Stimulated activated CD4-positive, alpha-beta T cell treated with anti-CD3 and anti-CD28 coated beads, Interleukin-15, amount 100 ng/mL, for 48 hours (primary cell): ENCODE data around the gene TSSK3.

Experiments
- DNase-seq, 2 donors: peaks; one replicate each; pipeline ENCODE4 v3.0.0-alpha.2; 2020; ENCODE audit warnings: low read depth in 2 of 2

Gene TSSK3, protein sequence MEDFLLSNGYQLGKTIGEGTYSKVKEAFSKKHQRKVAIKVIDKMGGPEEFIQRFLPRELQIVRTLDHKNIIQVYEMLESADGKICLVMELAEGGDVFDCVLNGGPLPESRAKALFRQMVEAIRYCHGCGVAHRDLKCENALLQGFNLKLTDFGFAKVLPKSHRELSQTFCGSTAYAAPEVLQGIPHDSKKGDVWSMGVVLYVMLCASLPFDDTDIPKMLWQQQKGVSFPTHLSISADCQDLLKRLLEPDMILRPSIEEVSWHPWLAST

DNA sequence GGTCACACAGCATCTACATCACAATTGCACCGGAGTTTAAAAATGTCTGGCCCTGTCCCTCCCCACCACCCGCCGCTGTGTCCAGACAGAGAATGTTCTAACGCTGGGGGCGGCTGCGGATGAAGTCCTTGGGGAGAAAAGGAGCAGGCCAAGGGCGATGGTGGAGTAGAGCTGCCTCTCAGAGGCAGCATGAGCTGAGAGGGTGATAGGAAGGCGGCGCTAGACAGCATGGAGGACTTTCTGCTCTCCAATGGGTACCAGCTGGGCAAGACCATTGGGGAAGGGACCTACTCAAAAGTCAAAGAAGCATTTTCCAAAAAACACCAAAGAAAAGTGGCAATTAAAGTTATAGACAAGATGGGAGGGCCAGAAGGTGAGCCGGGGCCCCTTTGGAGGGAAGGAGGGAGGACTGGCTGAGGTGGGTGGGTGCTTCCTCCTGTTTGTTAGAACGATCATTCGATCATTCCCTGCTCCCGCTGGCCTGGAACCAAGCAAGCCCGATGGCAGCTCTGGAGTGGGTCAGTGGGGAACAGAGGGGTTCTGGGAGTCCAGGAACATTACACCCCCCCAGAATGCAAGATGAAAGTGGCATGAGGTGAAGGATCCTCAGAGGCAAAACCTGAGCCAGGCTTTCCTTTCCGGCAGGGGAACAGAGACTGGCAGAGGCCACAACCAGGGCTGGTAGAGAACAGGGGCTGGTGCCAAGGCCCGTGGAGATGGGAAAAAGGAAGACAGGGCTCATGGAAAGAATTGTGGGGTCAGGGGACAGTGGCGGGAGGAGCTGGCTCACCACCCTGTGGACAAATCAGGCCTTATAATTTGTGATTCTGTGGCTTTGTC, at the start of gene TSSK3, which contains the start of gene FAM229A:
TSS of gene TSSK3 (plus strand) at position 66 of the 840 bp plus-strand sequence. CDS start at position 229, 163 bp downstream.
TSS of gene FAM229A (minus strand) at position 12 of the 840 bp plus-strand sequence. CDS start 394 bp downstream, outside the sequence.
- no peak for DNase-seq

DNA sequence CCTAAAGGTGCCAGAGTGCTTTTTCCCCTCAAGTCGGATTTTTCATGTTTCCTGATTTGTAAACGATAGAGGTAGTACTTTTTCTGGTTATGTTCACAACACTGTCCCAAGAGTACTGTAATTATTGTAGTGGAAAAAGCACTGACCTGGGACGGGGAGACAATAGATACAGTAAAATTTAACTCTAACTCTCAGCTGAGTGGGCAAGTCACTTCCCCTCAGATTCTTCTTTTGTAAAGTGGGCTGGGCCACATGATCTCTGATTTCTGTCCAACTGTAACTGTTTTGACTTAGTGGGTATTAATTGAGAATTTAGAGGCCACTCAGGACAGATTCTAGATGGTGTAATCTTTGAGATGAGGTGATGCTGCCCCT, 45.4 kb upstream of the TSSK3 start:
- no peak for DNase-seq

DNA sequence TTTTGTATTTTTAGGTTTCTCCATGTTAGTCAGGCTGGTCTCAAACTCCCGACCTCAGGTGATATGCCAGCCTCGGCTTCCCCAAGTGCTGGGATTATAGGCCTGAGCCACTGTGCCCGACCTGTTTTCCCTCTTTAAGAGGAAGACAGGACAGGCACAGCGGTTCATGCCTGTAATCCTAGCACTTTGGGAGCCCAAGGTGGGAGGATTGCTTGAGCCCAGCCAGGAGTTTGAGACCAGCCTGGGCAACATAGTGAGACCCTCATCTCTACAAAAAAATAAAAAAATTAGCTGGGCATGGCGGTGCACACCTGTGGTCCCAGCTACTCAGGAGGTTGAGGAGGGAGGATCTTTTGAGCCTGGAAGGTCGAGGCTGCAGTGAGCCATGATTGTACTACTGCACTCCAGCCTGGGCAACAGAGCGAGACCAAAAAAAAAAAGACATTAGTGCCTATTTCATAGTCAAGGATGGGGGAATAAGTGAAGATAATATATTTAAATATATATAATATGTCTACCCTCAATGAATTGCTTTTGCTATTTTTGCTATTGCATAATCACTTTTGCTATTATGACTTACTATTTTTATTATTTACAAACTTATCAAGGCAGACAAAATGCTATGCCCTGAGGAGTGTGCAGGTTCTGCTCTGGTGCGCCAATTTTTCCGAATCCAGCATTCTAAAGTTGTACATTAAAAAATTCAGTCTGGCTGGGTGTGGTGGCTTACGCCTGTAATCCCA, 44.0 kb upstream of the TSSK3 start:
- no peak for DNase-seq

DNA sequence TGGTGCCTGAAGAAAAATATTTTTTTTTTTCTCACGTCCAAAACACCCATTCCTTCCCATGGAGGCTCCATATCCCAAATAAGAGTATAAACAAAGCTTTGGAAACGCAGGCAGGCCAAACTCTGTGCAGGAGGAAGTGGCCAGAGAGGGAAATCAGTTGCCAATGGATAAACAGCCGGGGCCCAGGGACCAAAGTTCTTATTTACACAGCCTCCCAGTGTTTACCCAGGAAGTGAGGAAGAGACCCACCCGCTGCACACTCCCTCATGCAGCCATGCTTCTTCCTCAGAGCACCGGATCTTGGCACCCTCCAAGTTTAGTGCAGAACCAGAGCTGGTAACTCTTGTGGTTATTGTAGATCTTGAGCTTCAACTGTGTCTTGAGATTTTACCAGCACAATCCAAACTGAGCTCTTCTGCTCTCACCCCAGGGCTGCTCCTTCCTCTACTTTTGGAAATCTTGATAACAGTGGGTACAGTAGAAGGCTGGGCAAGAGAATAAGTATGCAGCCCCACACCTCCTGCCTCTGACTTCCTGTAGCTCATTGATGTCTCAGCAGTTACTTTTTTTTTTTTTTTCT, 40.5 kb upstream of the TSSK3 start:
- DNase-seq, result no peak

DNA sequence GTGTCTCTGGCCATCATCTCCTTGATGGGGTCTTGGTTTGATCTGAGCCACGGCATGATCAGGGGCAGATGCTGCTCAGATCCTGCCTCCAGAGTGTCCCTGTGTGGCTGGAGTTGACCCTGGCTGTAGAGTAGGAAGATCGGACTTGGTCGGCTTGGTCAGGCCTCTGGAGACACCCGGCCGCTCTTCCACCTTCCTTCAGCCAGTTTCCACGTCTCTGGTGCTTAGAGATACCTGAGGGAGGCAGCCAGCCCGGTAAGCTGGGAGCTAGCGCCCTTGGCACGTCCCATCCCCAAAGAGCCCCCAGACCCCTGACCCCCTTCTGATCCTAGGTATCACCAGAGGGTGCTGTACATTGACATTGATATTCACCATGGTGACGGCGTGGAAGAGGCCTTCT, 35.1 kb upstream of the TSSK3 start:
- DNase-seq, result no peak

DNA sequence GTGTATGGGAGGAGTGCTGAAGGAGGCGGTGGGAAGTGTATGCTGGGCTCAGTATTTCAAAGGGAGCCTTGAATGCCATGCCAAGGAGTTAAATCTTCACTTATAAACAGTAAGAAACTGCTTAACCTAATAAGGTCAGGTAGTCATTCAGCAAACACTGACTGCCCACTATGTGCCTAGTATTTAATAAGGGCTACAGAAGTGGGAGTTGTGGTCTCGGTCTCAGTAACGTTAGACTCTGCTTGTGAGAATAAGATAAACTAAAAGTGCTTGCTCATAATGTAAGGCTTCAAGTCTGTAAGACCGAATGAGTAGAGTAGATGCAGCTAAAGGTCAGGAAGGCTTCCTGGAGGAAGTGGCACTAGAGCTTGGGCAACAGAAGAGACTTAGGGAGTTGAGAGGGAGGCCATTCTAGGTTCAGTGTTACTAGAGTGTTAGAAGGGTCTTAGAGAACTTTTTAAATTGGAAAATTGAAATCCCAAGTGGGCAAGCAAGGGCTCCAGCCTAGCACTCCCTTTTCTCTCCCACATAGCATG, 32.3 kb upstream of the TSSK3 start:
- DNase-seq, result no peak

DNA sequence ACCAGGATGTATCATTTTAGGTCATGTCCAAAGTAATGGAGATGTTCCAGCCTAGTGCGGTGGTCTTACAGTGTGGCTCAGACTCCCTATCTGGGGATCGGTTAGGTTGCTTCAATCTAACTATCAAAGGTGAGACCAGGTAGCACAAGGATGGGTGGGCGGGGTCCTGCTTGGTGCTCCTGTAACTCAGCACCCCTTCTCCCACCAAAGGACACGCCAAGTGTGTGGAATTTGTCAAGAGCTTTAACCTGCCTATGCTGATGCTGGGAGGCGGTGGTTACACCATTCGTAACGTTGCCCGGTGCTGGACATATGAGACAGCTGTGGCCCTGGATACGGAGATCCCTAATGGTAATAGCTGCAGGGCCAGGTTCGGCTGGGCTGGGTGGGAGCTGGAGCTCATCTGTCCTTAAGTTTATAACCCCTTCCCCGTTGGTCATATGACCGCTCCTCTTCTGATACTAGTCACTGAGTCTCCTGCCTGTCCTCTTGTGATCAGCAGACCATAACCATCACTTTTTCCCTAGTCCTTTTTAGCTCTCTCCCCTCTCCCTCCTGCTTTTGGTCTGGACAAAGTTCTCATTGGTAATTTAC, 31.7 kb upstream of the TSSK3 start:
- DNase-seq, result no peak

DNA sequence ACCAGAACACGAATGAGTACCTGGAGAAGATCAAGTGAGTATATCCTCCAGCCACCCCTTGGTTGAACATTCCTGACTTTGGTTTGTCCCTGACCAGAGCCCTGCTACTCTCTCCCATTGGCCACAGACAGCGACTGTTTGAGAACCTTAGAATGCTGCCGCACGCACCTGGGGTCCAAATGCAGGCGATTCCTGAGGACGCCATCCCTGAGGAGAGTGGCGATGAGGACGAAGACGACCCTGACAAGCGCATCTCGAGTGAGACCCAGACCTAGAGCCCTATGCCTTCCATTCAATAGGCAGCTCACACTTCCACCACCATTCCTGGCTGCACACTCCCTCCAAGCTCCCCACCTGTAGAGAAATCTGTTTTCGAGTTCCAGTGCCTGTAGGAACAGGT, 30.8 kb upstream of the TSSK3 start:
- no peak for DNase-seq

DNA sequence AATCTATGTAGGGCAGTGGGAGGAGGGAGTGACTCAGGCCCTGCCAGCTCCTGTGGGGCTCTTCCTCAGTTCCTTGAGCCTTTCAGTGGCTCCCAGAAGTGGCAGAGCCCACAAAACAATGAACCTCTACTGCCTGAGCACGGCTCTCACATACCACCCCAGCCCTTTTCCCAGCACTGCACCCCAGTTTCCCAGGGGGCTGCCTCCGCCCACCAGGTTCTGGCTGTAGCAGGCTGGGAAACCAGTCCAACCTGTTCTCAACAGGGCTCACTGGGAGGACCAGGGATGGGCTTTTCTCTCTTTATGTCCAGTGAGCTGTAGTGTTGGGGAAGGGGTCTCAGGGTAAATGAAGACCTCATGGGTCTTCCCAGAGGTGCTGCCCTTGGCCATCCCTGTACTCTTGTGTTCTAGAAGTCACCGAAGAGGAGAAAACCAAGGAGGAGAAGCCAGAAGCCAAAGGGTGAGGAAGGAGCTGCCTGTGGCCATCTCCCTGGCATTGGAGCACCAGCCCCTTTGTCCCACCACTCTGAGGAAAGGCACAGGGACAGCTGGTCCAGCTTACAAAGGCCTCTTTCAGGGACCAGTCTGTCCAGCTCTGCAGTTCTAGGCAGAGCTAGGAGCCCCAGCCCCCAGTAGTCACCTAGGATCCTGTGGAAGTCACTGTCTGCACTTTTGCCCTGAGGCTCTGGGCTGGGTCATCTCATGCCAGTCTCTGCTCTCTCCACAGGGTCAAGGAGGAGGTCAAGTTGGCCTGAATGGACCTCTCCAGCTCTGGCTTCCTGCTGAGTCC, 29.9 kb upstream of the TSSK3 start:
- DNase-seq, result no peak

DNA sequence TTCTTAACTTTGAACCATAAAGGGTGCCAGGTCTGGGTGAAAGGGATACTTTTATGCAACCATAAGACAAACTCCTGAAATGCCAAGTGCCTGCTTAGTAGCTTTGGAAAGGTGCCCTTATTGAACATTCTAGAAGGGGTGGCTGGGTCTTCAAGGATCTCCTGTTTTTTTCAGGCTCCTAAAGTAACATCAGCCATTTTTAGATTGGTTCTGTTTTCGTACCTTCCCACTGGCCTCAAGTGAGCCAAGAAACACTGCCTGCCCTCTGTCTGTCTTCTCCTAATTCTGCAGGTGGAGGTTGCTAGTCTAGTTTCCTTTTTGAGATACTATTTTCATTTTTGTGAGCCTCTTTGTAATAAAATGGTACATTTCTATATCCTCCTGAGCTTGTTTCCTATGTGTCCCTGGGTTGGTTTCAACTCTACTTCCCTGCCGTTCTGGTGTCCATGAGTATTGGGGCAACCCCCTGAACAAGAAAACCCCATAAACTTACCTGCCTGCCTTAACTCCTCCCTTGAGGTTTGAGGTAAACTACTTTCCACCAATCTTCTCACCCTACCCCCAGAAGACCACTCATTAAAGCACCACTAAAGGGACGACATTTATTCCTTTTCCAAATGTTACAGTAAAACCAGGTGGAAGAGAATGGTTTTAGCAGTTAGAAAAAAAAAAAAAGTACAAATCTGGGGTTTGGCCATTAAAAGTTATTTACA, 28.9 kb upstream of the TSSK3 start:
- DNase-seq, result no peak

DNA sequence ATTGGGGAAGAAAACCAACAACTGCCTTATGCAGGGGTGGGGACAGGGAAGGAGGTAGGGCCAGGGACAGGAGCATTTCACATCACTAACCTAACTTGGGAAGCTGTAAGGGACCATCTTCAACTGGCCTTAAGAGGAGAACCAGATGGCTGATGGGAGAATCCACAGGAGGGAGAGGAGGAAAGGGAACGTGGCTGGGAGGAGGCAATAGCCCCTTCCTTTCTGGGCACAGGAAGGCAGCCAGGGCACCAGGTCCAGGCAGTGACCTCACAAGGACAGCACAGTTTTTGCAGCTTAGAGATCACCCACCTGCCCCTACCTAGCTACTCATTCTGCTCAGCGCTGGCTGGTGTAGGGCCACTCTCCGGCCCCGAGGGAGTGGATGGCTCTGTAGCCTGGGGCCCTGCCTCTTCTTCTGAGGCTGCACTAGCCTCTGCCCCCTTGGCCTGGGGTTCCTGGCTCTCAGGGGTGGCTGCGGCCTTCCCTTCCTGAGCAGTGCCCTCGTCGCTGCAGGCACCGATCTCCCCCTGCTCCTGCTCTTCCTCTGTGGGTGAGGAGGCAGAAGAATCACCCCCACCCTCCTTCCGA, 28.0 kb upstream of the TSSK3 start:
- DNase-seq, result no peak

DNA sequence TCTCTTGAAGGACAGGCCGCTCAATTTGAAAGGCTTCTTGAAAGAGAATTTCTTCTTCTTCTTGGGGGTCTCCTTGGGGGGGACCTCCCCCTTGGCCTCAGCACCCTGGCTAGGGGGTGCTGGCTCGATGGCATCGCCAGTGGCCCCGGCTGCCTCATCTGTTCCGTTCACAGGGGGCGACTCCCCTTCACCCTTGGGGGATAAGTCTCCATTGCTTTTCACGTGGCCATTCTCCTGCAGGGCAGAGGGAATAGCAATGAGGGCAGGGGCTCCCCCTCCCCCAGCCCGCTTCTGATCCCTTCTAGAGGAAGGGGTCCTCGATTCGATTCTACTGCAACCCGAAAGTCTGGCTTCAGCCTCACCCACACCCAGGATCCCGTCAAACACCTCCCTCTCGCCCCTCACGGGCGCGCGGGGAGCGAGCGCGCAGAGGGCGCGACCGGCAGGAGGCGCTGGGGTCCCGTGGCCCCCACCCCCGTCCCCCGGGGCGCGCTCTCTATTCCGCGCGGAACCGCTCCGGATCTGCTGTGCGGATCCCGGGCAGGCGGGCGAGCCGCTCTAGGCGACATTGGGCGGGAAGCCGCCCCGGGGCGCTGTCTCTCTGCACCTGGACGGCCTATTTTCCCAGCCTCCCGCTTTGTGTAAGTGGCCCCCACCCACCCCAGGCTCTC, 27.3 kb upstream of the TSSK3 start:
- peak in 1 of 2 donors; percentile 49 for DNase-seq

DNA sequence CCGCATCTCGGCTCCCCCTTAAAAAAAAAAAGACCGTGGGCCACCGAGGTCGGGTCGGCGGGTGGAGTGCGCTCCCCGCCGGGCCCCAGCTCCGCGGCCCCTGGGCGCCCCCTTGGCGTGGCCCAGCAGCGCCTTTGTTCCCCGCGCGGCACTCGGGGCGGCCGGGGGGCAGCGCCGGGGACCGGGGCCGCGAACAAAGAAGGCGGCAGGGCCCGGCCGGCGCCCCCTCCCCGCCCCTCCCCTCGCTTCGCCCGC, 26.9 kb upstream of the TSSK3 start:
- DNase-seq, result no peak

DNA sequence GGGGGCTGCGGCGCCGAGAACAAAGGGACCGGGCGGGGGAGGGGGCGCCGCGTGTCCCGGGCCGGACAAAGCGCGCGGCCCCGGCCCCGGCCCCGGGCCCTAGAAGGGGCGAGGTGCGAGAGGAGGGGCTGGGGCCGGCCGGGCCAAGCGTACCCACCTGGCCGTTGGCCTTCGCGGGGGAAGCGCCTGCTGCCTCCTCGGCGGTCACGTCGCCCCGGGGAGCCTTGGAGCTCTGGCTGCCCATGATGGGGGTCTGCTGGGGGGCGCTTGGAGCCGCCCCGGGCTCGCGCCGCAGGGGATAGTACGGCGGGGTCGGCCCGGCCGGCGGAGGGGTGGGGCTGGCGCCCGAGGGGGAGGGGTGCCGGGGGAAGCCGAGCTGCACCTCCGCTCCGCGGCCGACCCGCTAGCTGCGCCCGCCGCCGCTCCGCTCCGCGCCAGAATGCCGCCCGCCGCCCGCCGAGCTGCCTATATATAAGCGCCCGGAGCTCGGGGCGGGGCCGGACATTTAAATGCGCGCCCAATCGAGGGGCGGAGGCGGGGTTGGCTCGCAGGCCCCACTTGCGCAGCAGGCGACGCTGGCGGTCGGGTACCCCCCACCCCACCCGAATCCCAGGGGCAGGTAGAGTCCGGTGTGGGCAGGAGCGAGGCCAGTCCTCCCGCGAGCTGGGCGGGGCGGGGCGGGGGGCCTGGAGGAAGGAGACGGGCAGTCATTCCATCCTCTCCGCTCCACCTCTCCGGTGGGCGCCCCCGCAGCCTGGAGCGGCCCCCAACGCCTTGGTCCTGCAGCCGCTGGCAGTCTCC, 26.3 kb upstream of the TSSK3 start, which contains the start of gene MARCKSL1:
TSS of gene MARCKSL1 (minus strand) at position 444 of the 801 bp plus-strand sequence. CDS start at position 244, 200 bp downstream.
- peak; percentile 59 to 74 for DNase-seq

DNA sequence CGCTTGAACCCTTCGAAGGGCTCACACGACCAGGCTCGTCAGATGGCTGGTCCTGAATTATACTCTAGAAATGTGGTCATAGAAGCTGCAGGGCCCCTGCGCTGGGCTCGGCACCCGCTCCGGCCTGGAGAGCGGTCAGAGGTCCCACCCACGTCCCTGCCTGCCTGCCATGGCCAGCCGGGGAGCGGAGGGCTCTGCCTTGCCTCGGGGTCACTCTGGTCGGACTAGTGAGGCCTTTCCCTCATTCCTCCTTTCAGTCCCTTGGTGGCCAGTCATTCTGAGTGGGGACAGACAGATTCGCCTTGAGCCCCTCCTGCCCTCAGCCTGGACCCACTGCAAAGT, 25.8 kb upstream of the TSSK3 start:
- DNase-seq, result no peak

DNA sequence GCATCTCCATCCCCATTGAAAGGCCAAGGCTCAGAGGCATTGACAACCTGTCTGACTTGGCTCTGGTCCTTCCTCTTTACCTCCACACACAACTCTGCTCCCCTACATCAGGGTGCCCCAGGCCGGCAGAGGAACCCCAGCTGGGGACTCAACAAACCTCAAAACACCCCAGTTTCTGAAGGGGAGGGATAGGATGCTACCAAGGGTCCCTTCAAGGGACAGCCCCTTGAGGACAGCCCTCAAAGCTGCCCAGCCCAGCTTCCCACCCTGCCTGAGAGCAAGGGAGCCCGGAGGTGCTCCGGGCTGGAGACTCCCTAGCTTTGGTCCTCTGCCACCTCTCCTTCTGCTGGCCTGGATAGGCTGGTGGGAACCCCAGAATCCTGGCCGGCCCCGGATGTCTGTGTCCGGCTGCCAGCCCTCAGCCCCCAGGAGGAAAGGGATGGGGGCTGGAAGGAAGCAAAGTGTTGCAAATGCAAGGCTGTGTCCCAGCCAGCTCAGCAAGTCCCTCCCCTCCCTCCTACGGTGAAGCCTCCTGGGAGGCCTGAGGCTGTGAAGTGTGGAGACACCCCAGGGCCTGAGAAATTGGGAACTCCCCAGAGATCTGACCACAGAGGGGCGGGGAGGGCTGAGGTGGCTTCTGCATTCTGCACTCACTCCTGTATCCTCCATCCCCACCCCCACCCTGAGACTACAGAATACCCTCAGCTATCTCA, 25.2 kb upstream of the TSSK3 start:
- peak in 1 of 2 donors; percentile 24 for DNase-seq

DNA sequence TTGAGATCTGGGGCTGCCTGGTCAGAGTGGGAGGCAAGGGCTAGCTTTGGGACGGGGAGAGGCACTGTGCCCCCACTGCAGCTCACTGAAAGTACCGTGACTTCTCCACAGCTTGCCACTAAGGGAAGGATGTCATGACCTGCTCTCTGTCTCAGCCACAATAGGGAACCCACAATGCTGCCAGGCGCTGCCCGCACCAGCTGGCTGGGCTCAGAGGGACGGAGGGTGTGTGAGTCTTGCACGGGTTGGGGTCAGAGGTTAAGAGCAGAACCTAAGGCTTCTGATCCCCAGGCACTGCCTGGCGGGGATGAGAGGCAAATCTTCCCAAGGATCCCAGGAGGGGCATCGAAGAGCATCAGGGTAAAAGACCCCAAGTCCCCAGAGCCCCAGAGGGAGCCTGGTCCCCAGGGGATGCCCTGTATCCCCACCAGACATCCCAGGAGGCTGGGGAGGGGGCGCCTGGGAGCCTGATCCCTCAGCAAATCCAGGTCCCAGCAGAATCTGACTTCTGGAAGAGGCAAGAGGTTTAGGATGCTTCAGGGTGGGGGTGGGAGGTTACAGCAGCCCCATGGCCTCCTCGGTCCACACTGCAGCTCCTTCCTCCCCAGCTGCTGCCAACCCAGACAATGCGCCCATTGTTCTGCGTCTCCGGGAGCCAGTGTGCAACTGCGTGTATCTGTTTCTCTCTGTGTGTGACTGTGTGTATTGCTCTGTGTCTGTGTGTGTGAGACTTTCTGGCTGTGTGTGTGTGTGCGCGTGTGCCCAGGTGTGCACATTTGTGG, 24.3 kb upstream of the TSSK3 start:
- no peak for DNase-seq
